ENCODE data around the gene RCCD1.

- TF ChIP-seq CTCF (IDR thresholded peaks at IDR 0.05; ENCODE audit: extremely low read depth in 1 of 2, insufficient read depth in 1 of 2, low read depth in 1 of 2, low read length in 2 of 2) (no peak), JUN (IDR thresholded peaks at IDR 0.05; ENCODE audit: borderline replicate concordance, insufficient read depth, insufficient read length, low read depth) (no peak), POLR2A (IDR thresholded peaks at IDR 0.05; ENCODE audit: low read depth, low read length) (no peak)
Measured at GRCh38 chr15:90946538-90946937, 8.1 kb upstream of the RCCD1 start.
